GM23338 (cell line): ENCODE results near the gene MEIOB. TPM values are rescaled to one million over a fixed set of nuclear protein-coding genes. Genes with fewer than 3 reads are reported as not detected.

ENCODE experiments used
- ATAC-seq: fragments of 200-7000 bp; cut with Tn5 transposase; 3 replicates; pipeline ENCODE4 v1.9.1; 2020
- DNase-seq: peaks from one replicate; pipeline ENCODE4 v3.0.0-alpha.2; 2015; ENCODE audit warnings: low spot score
- H2AFZ ChIP-seq: fragments of 200-600 bp; sonication (generic); 2 replicates; pipeline ENCODE4 v1.8.0; 2016; ENCODE audit warnings: antibody characterized with exemption, mild to moderate bottlenecking, moderate library complexity
- H3F3A ChIP-seq: fragments of 200-600 bp; sonication (generic); replicated peaks from 2 replicates; pipeline ENCODE4 v1.8.0; 2017; ENCODE audit warnings: antibody characterized with exemption, mixed run types, low read depth
- H3K27ac ChIP-seq: fragments of 200-600 bp; sonication (generic); 2 replicates; pipeline ENCODE4 v1.6.1; 2016; ENCODE audit warnings: low read depth
- H3K27me3 ChIP-seq: fragments of 200-600 bp; sonication (generic); 2 replicates; pipeline ENCODE4 v1.8.0; 2016; ENCODE audit warnings: mild to moderate bottlenecking, mixed run types, moderate library complexity; ENCODE audit not compliant: insufficient read depth
- H3K36me3 ChIP-seq: fragments of 200-600 bp; sonication (generic); 2 replicates; pipeline ENCODE4 v1.8.0; 2016; ENCODE audit warnings: mild to moderate bottlenecking; ENCODE audit not compliant: insufficient read depth
- H3K4me1 ChIP-seq: fragments of 200-600 bp; sonication (generic); 2 replicates; pipeline ENCODE4 v1.8.0; 2016; ENCODE audit warnings: mild to moderate bottlenecking, moderate library complexity; ENCODE audit not compliant: insufficient read depth
- H3K4me2 ChIP-seq: fragments of 200-600 bp; sonication (generic); 2 replicates; pipeline ENCODE4 v1.7.1; 2017; ENCODE audit warnings: mixed run types
- H3K4me3 ChIP-seq: fragments of 200-600 bp; sonication (generic); 2 replicates; pipeline ENCODE4 v1.6.1; 2016; ENCODE audit warnings: mixed run types
- H3K79me2 ChIP-seq: fragments of 200-600 bp; sonication (generic); replicated peaks from 2 replicates; pipeline ENCODE4 v1.8.0; 2017; ENCODE audit warnings: mild to moderate bottlenecking; ENCODE audit not compliant: insufficient read depth
- H3K9me2 ChIP-seq: fragments of 200-600 bp; sonication (generic); 2 replicates; pipeline ENCODE4 v1.8.0; 2017; ENCODE audit not compliant: insufficient read depth
- H4K20me1 ChIP-seq: fragments of 200-600 bp; sonication (generic); replicated peaks from 2 replicates; pipeline ENCODE4 v1.8.0; 2017; ENCODE audit warnings: mild to moderate bottlenecking; ENCODE audit not compliant: insufficient read depth
- H3K27ac Mint-ChIP-seq: 2 replicates; pipeline ENCODE4 v1.8.0; 2020; ENCODE audit warnings: inconsistent platforms, mild to moderate bottlenecking, moderate library complexity, mixed read lengths
- H3K27me3 Mint-ChIP-seq: 3 replicates; pipeline ENCODE4 v1.8.0; 2022; ENCODE audit warnings: low read depth, mild to moderate bottlenecking, moderate library complexity, mixed read lengths, inconsistent platforms; ENCODE audit not compliant: insufficient read depth, poor library complexity
- H3K36me3 Mint-ChIP-seq: 3 replicates; pipeline ENCODE4 v1.8.0; 2021; ENCODE audit warnings: low read depth, mild to moderate bottlenecking, inconsistent platforms, moderate library complexity, mixed read lengths
- H3K4me1 Mint-ChIP-seq: 3 replicates; pipeline ENCODE4 v1.8.0; 2020; ENCODE audit warnings: mild to moderate bottlenecking, inconsistent platforms, mixed read lengths
- H3K4me3 Mint-ChIP-seq: 3 replicates; pipeline ENCODE4 v1.8.0; 2021; ENCODE audit warnings: moderate library complexity, mild to moderate bottlenecking, inconsistent platforms, mixed read lengths
- H3K9me3 Mint-ChIP-seq: 3 replicates; pipeline ENCODE4 v1.8.0; 2020; ENCODE audit warnings: moderate library complexity, mild to moderate bottlenecking, inconsistent platforms, mixed read lengths
- CREB1 ChIP-seq: fragments of 250-450 bp; sonication (Bioruptor Pico); IDR thresholded peaks from 2 replicates; pipeline ENCODE4 v1.5.0; 2020; ENCODE audit warnings: low read depth, mild to moderate bottlenecking, moderate library complexity
- EZH2 ChIP-seq: fragments of 200-600 bp; sonication (generic); IDR thresholded peaks from one replicate; pipeline ENCODE4 v1.8.0; 2017; ENCODE audit warnings: antibody characterized with exemption, mild to moderate bottlenecking, low read depth; ENCODE audit not compliant: unreplicated experiment
- EZH2phosphoT487 ChIP-seq: fragments of 200-600 bp; sonication (generic); IDR thresholded peaks from one replicate; pipeline ENCODE4 v1.8.1; 2018; ENCODE audit warnings: antibody characterized with exemption; ENCODE audit not compliant: unreplicated experiment
- JUNB ChIP-seq: IDR thresholded peaks from one replicate; pipeline ENCODE4 v1.6.1; 2016; ENCODE audit warnings: antibody characterized with exemption; ENCODE audit not compliant: unreplicated experiment
- NANOG ChIP-seq: IDR thresholded peaks from 2 replicates; pipeline ENCODE4 v1.6.1; 2016; ENCODE audit warnings: antibody characterized with exemption, borderline replicate concordance
- POLR2AphosphoS5 ChIP-seq: IDR thresholded peaks from 2 replicates; pipeline ENCODE4 v1.6.1; 2016; ENCODE audit warnings: antibody characterized with exemption, low read depth
- STAT1 ChIP-seq: IDR thresholded peaks from one replicate; pipeline ENCODE4 v1.6.1; 2016; ENCODE audit warnings: antibody characterized with exemption; ENCODE audit not compliant: unreplicated experiment
- ZNF114 ChIP-seq: fragments of 250-450 bp; sonication (Bioruptor Pico); IDR thresholded peaks from 2 replicates; pipeline ENCODE4 v1.5.0; 2020; ENCODE audit warnings: mild to moderate bottlenecking, moderate library complexity
- ZNF331 ChIP-seq: fragments of 250-450 bp; sonication (Bioruptor Pico); IDR thresholded peaks from 2 replicates; pipeline ENCODE4 v1.5.0; 2020; ENCODE audit warnings: low read depth, mild to moderate bottlenecking, moderate library complexity
- polyA plus RNA-seq: library from polyadenylated mRNA; unstranded; fragments of >200 nt; fragmentation: Nextera tagmentation; extraction: Ambion mirVana; gene quantifications from 2 replicates; pipeline ENCODE4 v1.2.1, GENCODE V29; 2016
- total RNA-seq: library from RNA; depleted of rRNA; stranded (reverse); fragments of >200 nt; shearing (Covaris generic); gene quantifications from 2 replicates; pipeline ENCODE4 v1.2.3, GENCODE V29; 2014
- TF ChIP-seq, protein P1 (sequence below): IDR thresholded peaks from 2 replicates; pipeline ENCODE4 v1.6.1; 2016; ENCODE audit warnings: antibody characterized with exemption
- TF ChIP-seq, protein P2 (sequence below): fragments of 250-450 bp; sonication (Bioruptor Pico); IDR thresholded peaks from 2 replicates; pipeline ENCODE4 v1.5.0; 2020; ENCODE audit warnings: mild to moderate bottlenecking, moderate library complexity
- TF ChIP-seq, protein P3 (sequence below), 2 experiments: fragments of 200-600 bp in 1 of 2; sonication (generic) in 1 of 2; conservative IDR thresholded peaks; 2 replicates each; pipeline versions ENCODE4 v1.5.1 to v1.6.1; 2016 to 2017; ENCODE audit warnings: antibody characterized with exemption in 2 of 2, low read depth in 2 of 2, mild to moderate bottlenecking in 2 of 2, moderate library complexity in 1 of 2
- TF ChIP-seq, protein P4 (sequence below): IDR thresholded peaks from one replicate; pipeline ENCODE4 v1.6.1; 2018; ENCODE audit warnings: antibody characterized with exemption; ENCODE audit not compliant: unreplicated experiment

MEIOB gene
- total and polyA plus RNA-seq, 2 experiments from 2014 or later = 7.3 to 8.7 TPM

DNA sequence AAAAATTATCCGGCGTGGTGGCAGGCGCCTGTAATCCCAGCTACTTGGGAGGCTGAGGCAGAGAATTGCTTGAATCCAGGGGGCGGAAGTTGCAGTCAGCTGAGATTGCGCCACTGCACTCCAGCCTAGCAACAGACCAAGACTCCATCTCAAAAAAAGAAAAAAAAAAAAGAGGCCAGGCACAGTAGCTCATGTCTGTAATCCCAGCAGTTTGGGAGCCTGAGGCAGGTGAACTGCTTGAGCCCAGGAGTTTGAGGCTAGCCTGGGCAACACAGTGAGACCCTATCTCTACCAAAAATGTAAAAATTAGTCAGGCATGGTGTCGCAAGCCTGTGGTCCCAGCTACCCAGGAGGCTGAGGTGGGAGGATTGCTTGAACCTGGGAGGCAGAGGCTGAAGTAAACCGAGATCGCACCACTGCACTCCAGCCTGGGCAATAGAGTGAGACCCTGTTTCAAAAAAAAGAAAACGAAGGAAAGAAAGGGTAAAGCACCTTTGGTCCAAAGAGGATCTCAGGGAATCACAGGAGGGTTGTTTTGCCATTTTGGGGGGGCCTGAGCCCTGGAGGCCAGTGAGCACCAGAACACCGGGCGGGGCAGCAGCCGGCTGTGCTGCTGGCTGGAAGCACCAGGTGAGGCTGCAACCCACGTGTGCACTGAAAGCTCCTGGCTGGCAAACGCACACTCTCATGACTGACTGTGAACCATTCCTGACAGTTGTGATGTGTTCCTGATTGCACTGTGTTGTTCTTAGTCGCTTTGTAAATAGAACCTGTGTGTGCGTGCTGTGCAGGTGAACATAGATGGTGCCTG, 27.9 kb upstream of the MEIOB start:
- Histone ChIP-seq H4K20me1 (no peaks in the 10 kb centered on the region), H2AFZ (no peak overlapping the region), H3K4me2 (no peak overlapping the region), H3K79me2 (no peaks in the 10 kb centered on the region), H3K27ac (no peak overlapping the region), H3K27me3 (no peaks in the 10 kb centered on the region), H3F3A (no peaks in the 10 kb centered on the region), H3K4me1 (no peaks in the 10 kb centered on the region), H3K36me3 (no peaks in the 10 kb centered on the region), H3K4me3 (no peak overlapping the region), H3K9me2 (no peaks in the 10 kb centered on the region)
- Mint-ChIP-seq H3K36me3 (no peaks in the 10 kb centered on the region), H3K4me3 (no peak overlapping the region), H3K27me3 (peaks cover 7% of the 10 kb centered on the region), H3K9me3 (no peaks in the 10 kb centered on the region), H3K27ac (no peak overlapping the region), H3K4me1 (no peaks in the 10 kb centered on the region)
- DNase-seq (no peak), ATAC-seq (no peak)
- TF ChIP-seq, protein P1, sequence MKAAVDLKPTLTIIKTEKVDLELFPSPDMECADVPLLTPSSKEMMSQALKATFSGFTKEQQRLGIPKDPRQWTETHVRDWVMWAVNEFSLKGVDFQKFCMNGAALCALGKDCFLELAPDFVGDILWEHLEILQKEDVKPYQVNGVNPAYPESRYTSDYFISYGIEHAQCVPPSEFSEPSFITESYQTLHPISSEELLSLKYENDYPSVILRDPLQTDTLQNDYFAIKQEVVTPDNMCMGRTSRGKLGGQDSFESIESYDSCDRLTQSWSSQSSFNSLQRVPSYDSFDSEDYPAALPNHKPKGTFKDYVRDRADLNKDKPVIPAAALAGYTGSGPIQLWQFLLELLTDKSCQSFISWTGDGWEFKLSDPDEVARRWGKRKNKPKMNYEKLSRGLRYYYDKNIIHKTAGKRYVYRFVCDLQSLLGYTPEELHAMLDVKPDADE = no peak
- TF ChIP-seq EZH2 (no peak), STAT1 (no peak), POLR2AphosphoS5 (no peak), NANOG (no peak), JUNB (no peak), ZNF114 (CRISPR knock-in tag) (no peak), ZNF331 (CRISPR knock-in tag) (no peak), CREB1 (CRISPR knock-in tag) (no peak), EZH2phosphoT487 (no peak)
- TF ChIP-seq, protein P2, sequence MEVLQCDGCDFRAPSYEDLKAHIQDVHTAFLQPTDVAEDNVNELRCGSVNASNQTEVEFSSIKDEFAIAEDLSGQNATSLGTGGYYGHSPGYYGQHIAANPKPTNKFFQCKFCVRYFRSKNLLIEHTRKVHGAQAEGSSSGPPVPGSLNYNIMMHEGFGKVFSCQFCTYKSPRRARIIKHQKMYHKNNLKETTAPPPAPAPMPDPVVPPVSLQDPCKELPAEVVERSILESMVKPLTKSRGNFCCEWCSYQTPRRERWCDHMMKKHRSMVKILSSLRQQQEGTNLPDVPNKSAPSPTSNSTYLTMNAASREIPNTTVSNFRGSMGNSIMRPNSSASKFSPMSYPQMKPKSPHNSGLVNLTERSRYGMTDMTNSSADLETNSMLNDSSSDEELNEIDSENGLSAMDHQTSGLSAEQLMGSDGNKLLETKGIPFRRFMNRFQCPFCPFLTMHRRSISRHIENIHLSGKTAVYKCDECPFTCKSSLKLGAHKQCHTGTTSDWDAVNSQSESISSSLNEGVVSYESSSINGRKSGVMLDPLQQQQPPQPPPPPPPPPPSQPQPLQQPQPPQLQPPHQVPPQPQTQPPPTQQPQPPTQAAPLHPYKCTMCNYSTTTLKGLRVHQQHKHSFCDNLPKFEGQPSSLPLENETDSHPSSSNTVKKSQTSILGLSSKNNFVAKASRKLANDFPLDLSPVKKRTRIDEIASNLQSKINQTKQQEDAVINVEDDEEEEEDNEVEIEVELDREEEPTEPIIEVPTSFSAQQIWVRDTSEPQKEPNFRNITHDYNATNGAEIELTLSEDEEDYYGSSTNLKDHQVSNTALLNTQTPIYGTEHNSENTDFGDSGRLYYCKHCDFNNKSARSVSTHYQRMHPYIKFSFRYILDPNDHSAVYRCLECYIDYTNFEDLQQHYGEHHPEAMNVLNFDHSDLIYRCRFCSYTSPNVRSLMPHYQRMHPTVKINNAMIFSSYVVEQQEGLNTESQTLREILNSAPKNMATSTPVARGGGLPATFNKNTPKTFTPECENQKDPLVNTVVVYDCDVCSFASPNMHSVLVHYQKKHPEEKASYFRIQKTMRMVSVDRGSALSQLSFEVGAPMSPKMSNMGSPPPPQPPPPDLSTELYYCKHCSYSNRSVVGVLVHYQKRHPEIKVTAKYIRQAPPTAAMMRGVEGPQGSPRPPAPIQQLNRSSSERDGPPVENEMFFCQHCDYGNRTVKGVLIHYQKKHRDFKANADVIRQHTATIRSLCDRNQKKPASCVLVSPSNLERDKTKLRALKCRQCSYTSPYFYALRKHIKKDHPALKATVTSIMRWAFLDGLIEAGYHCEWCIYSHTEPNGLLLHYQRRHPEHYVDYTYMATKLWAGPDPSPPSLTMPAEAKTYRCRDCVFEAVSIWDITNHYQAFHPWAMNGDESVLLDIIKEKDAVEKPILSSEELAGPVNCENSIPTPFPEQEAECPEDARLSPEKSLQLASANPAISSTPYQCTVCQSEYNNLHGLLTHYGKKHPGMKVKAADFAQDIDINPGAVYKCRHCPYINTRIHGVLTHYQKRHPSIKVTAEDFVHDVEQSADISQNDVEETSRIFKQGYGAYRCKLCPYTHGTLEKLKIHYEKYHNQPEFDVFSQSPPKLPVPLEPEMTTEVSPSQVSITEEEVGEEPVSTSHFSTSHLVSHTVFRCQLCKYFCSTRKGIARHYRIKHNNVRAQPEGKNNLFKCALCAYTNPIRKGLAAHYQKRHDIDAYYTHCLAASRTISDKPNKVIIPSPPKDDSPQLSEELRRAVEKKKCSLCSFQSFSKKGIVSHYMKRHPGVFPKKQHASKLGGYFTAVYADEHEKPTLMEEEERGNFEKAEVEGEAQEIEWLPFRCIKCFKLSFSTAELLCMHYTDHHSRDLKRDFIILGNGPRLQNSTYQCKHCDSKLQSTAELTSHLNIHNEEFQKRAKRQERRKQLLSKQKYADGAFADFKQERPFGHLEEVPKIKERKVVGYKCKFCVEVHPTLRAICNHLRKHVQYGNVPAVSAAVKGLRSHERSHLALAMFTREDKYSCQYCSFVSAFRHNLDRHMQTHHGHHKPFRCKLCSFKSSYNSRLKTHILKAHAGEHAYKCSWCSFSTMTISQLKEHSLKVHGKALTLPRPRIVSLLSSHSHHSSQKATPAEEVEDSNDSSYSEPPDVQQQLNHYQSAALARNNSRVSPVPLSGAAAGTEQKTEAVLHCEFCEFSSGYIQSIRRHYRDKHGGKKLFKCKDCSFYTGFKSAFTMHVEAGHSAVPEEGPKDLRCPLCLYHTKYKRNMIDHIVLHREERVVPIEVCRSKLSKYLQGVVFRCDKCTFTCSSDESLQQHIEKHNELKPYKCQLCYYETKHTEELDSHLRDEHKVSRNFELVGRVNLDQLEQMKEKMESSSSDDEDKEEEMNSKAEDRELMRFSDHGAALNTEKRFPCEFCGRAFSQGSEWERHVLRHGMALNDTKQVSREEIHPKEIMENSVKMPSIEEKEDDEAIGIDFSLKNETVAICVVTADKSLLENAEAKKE (CRISPR knock-in tag) = no peak
- TF ChIP-seq, protein P3, sequence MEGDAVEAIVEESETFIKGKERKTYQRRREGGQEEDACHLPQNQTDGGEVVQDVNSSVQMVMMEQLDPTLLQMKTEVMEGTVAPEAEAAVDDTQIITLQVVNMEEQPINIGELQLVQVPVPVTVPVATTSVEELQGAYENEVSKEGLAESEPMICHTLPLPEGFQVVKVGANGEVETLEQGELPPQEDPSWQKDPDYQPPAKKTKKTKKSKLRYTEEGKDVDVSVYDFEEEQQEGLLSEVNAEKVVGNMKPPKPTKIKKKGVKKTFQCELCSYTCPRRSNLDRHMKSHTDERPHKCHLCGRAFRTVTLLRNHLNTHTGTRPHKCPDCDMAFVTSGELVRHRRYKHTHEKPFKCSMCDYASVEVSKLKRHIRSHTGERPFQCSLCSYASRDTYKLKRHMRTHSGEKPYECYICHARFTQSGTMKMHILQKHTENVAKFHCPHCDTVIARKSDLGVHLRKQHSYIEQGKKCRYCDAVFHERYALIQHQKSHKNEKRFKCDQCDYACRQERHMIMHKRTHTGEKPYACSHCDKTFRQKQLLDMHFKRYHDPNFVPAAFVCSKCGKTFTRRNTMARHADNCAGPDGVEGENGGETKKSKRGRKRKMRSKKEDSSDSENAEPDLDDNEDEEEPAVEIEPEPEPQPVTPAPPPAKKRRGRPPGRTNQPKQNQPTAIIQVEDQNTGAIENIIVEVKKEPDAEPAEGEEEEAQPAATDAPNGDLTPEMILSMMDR (conservative IDR thresholded peaks at IDR 0.05; ENCODE audit: low read depth in 2 of 2) = no peak
- TF ChIP-seq, protein P4, sequence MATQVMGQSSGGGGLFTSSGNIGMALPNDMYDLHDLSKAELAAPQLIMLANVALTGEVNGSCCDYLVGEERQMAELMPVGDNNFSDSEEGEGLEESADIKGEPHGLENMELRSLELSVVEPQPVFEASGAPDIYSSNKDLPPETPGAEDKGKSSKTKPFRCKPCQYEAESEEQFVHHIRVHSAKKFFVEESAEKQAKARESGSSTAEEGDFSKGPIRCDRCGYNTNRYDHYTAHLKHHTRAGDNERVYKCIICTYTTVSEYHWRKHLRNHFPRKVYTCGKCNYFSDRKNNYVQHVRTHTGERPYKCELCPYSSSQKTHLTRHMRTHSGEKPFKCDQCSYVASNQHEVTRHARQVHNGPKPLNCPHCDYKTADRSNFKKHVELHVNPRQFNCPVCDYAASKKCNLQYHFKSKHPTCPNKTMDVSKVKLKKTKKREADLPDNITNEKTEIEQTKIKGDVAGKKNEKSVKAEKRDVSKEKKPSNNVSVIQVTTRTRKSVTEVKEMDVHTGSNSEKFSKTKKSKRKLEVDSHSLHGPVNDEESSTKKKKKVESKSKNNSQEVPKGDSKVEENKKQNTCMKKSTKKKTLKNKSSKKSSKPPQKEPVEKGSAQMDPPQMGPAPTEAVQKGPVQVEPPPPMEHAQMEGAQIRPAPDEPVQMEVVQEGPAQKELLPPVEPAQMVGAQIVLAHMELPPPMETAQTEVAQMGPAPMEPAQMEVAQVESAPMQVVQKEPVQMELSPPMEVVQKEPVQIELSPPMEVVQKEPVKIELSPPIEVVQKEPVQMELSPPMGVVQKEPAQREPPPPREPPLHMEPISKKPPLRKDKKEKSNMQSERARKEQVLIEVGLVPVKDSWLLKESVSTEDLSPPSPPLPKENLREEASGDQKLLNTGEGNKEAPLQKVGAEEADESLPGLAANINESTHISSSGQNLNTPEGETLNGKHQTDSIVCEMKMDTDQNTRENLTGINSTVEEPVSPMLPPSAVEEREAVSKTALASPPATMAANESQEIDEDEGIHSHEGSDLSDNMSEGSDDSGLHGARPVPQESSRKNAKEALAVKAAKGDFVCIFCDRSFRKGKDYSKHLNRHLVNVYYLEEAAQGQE = no peak
